Liver (tissue), 9 donors: ENCODE data around the gene ACSL1. TPM values are rescaled to one million over a fixed set of nuclear protein-coding genes. Genes with fewer than 3 reads are reported as not detected.

ENCODE experiments used
- DNase-seq: peaks from one replicate; pipeline ENCODE4 v3.0.0-alpha.2; 2017; ENCODE audit warnings: low spot score
- H3K27ac ChIP-seq, 2 donors: one replicate each; pipeline ENCODE4 v1.7.0; 2013; ENCODE audit warnings: inconsistent platforms in 2 of 2, low read length in 2 of 2, control low read depth in 1 of 2, low read depth in 1 of 2, mild to moderate bottlenecking in 1 of 2
- H3K27me3 ChIP-seq, 4 donors: one replicate each; pipeline versions ENCODE4 v1.6.1 to v1.7.0; 2013; ENCODE audit warnings: low read length in 3 of 4, inconsistent platforms in 1 of 4, mild to moderate bottlenecking in 1 of 4, moderate library complexity in 1 of 4; ENCODE audit not compliant: control insufficient read depth in 4 of 4, insufficient read depth in 4 of 4
- H3K36me3 ChIP-seq, 4 donors: one replicate each; pipeline versions ENCODE4 v1.6.1 to v1.7.0; 2013; ENCODE audit warnings: low read length in 3 of 4, mild to moderate bottlenecking in 3 of 4, low read depth in 1 of 4, moderate library complexity in 1 of 4; ENCODE audit not compliant: control insufficient read depth in 4 of 4, insufficient read depth in 3 of 4
- H3K4me1 ChIP-seq, 4 donors: one replicate each; pipeline versions ENCODE4 v1.6.1 to v1.7.0; 2013; ENCODE audit warnings: low read length in 3 of 4, mild to moderate bottlenecking in 3 of 4, moderate library complexity in 1 of 4; ENCODE audit not compliant: control insufficient read depth in 4 of 4, insufficient read depth in 4 of 4
- H3K4me3 ChIP-seq, 3 donors: one replicate each; pipeline versions ENCODE4 v1.6.1 to v1.7.0; 2013; ENCODE audit warnings: low read length in 3 of 3, control low read depth in 1 of 3, low read depth in 1 of 3, mild to moderate bottlenecking in 1 of 3
- H3K9ac ChIP-seq, 2 donors: one replicate each; pipeline ENCODE4 v1.7.0; 2013; ENCODE audit warnings: low read length in 2 of 2, mild to moderate bottlenecking in 2 of 2, moderate library complexity in 2 of 2, control low read depth in 1 of 2, low read depth in 1 of 2
- H3K9me3 ChIP-seq, 4 donors: one replicate each; pipeline versions ENCODE4 v1.6.1 to v1.7.0; 2013; ENCODE audit warnings: low read length in 3 of 4; ENCODE audit not compliant: control insufficient read depth in 4 of 4
- ATF3 ChIP-seq: IDR thresholded peaks from 2 replicates; pipeline ENCODE4 v1.6.1; 2016; ENCODE audit warnings: antibody characterized with exemption
- CTCF ChIP-seq: fragments of 150-350 bp; IDR thresholded peaks from 2 replicates; pipeline ENCODE4 v1.5.1; 2017; ENCODE audit warnings: improper control_type of control experiment, low read depth, low read length; ENCODE audit not compliant: missing input control
- FOXA1 ChIP-seq: IDR thresholded peaks from 2 replicates; pipeline ENCODE4 v1.6.1; 2016; ENCODE audit warnings: antibody characterized with exemption
- FOXA2 ChIP-seq: IDR thresholded peaks from 2 replicates; pipeline ENCODE4 v1.6.1; 2016; ENCODE audit warnings: antibody characterized with exemption
- GABPA ChIP-seq, 2 donors: IDR thresholded peaks in 1 of 2; conservative IDR thresholded peaks in 1 of 2; 2 replicates each; pipeline ENCODE4 v1.6.1; 2016; ENCODE audit warnings: antibody characterized with exemption in 2 of 2, mild to moderate bottlenecking in 1 of 2, moderate library complexity in 1 of 2
- HNF4A ChIP-seq, 2 donors: conservative IDR thresholded peaks; 2 replicates each; pipeline ENCODE4 v1.6.1; 2016; ENCODE audit warnings: antibody characterized with exemption in 2 of 2, mild to moderate bottlenecking in 2 of 2
- HNF4G ChIP-seq: IDR thresholded peaks from 2 replicates; pipeline ENCODE4 v1.6.1; 2016; ENCODE audit warnings: antibody characterized with exemption
- JUND ChIP-seq, 2 donors: IDR thresholded peaks; 2 replicates each; pipeline ENCODE4 v1.6.1; 2016; ENCODE audit warnings: antibody characterized with exemption in 2 of 2
- MAX ChIP-seq: IDR thresholded peaks from 2 replicates; pipeline ENCODE4 v1.6.1; 2016; ENCODE audit warnings: antibody characterized with exemption
- NR2F2 ChIP-seq: IDR thresholded peaks from 2 replicates; pipeline ENCODE4 v1.6.1; 2016; ENCODE audit warnings: antibody characterized with exemption
- RAD21 ChIP-seq, 2 donors: IDR thresholded peaks; 2 replicates each; pipeline ENCODE4 v1.6.1; 2016; ENCODE audit warnings: antibody characterized with exemption in 2 of 2, mild to moderate bottlenecking in 2 of 2
- RXRA ChIP-seq, 2 donors: IDR thresholded peaks; 2 replicates each; pipeline ENCODE4 v1.6.1; 2017 to 2018; ENCODE audit warnings: antibody characterized with exemption in 2 of 2, mild to moderate bottlenecking in 1 of 2
- YY1 ChIP-seq: IDR thresholded peaks from 2 replicates; pipeline ENCODE4 v1.6.1; 2016; ENCODE audit warnings: antibody characterized with exemption, mild to moderate bottlenecking
- ZBTB33 ChIP-seq: IDR thresholded peaks from 2 replicates; pipeline ENCODE4 v1.6.1; 2016; ENCODE audit warnings: antibody characterized with exemption
- WGBS: extraction: QIAGEN DNeasy Blood & Tissue Kit; methylation state at CpG from one replicate; pipeline ENCODE4 v1.1.7; 2013; 5-methylcytosine and 5-hydroxymethylcytosine counted together
- polyA plus RNA-seq, 2 donors: library from polyadenylated mRNA; stranded (reverse) in 1 of 2; unstranded in 1 of 2; fragments of 200-250 nt in 1 of 2; fragments of >200 nt in 1 of 2; fragmentation: Nextera tagmentation in 1 of 2; extraction: Ambion mirVana in 1 of 2; gene quantifications; one replicate each; pipeline versions ENCODE4 v1.2.1 to v1.2.3, GENCODE V29; 2013 to 2015
- total RNA-seq, 2 donors: library from RNA; depleted of rRNA; stranded (reverse); fragments of >200 nt; gene quantifications; one replicate each; pipeline ENCODE4 v1.2.3, GENCODE V29; 2014
- TF ChIP-seq, protein P1 (sequence below): IDR thresholded peaks from 2 replicates; pipeline ENCODE4 v1.6.1; 2016; ENCODE audit warnings: antibody characterized with exemption, mild to moderate bottlenecking
- donor health status: healthy.
- donor health status: healthy.
- donor health status: healthy.
- donor health status: healthy.
- donor health status: healthy.

The ACSL1 gene
- total and polyA plus RNA-seq, 4 donors, result 210 to 2,226 (median 878) TPM

GRCh38 chr4:184762100-184762499 lies 63.7 kb downstream of the ACSL1 start:
- H3K27me3 ChIP-seq, result no peaks in the 10 kb centered on the region
- H3K4me1 ChIP-seq, result no peaks in the 10 kb centered on the region
- WGBS, result 86% methylated on average over 5 of the region's 5 CpGs
- DNase-seq, result no peak
- no peaks in the 10 kb centered on the region for H3K9me3 ChIP-seq
- TF ChIP-seq MAX (no peak), RAD21 (IDR thresholded peaks at IDR 0.05) (no peak), JUND (IDR thresholded peaks at IDR 0.05) (no peak), RXRA (IDR thresholded peaks at IDR 0.05) (no peak)
- TF ChIP-seq, protein P1, sequence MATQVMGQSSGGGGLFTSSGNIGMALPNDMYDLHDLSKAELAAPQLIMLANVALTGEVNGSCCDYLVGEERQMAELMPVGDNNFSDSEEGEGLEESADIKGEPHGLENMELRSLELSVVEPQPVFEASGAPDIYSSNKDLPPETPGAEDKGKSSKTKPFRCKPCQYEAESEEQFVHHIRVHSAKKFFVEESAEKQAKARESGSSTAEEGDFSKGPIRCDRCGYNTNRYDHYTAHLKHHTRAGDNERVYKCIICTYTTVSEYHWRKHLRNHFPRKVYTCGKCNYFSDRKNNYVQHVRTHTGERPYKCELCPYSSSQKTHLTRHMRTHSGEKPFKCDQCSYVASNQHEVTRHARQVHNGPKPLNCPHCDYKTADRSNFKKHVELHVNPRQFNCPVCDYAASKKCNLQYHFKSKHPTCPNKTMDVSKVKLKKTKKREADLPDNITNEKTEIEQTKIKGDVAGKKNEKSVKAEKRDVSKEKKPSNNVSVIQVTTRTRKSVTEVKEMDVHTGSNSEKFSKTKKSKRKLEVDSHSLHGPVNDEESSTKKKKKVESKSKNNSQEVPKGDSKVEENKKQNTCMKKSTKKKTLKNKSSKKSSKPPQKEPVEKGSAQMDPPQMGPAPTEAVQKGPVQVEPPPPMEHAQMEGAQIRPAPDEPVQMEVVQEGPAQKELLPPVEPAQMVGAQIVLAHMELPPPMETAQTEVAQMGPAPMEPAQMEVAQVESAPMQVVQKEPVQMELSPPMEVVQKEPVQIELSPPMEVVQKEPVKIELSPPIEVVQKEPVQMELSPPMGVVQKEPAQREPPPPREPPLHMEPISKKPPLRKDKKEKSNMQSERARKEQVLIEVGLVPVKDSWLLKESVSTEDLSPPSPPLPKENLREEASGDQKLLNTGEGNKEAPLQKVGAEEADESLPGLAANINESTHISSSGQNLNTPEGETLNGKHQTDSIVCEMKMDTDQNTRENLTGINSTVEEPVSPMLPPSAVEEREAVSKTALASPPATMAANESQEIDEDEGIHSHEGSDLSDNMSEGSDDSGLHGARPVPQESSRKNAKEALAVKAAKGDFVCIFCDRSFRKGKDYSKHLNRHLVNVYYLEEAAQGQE, result no peak
- no peak overlapping the region for H3K4me3 ChIP-seq
- peaks cover 20 to 87% (median 84%) of the 10 kb centered on the region in 4 donors for H3K36me3 ChIP-seq
- H3K9ac ChIP-seq, result no peak overlapping the region
- H3K27ac ChIP-seq, result no peak overlapping the region

GRCh38 chr4:184760681-184761080 lies 65.1 kb downstream of the ACSL1 start:
- DNase-seq, result no peak
- WGBS, result 92% methylated on average over 5 of the region's 5 CpGs
- Histone ChIP-seq H3K27ac (no peak overlapping the region), H3K4me3 (no peak overlapping the region), H3K27me3 (no peaks in the 10 kb centered on the region), H3K9me3 (no peaks in the 10 kb centered on the region), H3K36me3 (peaks cover 18 to 87% (median 84%) of the 10 kb centered on the region in 4 donors), H3K4me1 (no peaks in the 10 kb centered on the region), H3K9ac (no peak overlapping the region)
- TF ChIP-seq FOXA1, result no peak
- no peak for TF ChIP-seq FOXA2
- TF ChIP-seq ZBTB33, result no peak
- TF ChIP-seq, protein P1, result no peak
- TF ChIP-seq RXRA (IDR thresholded peaks at IDR 0.05), result no peak
- TF ChIP-seq HNF4G, result no peak
- no peak for TF ChIP-seq JUND (IDR thresholded peaks at IDR 0.05)
- TF ChIP-seq MAX, result no peak
- TF ChIP-seq RAD21 (IDR thresholded peaks at IDR 0.05), result no peak
- no peak for TF ChIP-seq ATF3
- TF ChIP-seq CTCF, result no peak
- no peak for TF ChIP-seq HNF4A (conservative IDR thresholded peaks at IDR 0.05)
- TF ChIP-seq YY1, result no peak
- no peak for TF ChIP-seq NR2F2
- no peak for TF ChIP-seq GABPA (IDR thresholded peaks at IDR 0.05 in 1 of 2, conservative IDR thresholded peaks at IDR 0.05 in 1 of 2)
